ENCODE results near the gene SLC66A3. TPM values are rescaled to one million over a fixed set of nuclear protein-coding genes. Genes with fewer than 3 reads are reported as not detected.

The SLC66A3 gene
- total and polyA plus RNA-seq, 12 donors: 4.5 to 15.4 (median 7.3) TPM

DNA sequence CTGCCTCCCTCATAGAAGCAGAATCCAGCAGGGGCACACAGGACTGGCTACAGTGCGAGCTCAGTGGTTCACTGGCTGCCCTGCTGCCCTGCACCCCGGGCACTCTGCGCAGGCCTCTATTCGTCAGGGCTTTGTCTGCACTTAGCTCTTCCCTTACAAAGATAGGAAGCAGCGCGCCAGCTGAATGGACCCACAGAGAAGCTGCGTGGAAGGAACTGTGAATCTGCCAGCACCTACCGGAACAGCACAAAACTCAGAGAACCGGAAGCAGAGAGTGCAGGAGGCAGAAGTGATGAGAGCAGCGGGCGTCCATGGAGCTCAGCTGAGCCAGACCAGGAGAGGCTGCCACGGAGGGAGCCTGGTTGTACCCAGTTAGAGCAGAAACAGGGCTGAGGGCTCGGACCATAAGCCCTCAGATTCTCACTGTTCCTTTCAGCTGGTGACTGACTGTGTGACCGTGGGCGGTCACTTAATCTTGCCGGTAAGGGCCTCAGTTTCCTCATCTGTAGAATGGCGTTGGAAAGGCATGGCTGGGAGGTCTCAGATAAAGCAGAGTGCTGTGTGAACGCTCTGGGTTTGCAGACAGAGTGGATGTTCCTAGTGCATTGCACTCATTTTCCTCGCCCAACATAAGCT, 23.1 kb upstream of the SLC66A3 start:
- Histone ChIP-seq H3K27me3 (peaks cover 0 to 7% (median 0%) of the 10 kb centered on the region in 7 donors), H3K4me3 (peak overlapping the region in 7 of 10 donors; percentile 42 to 67 (median 56)), H3K27ac (peak overlapping the region in 1 of 10 donors; percentile 20), H3K9me3 (no peaks in the 10 kb centered on the region), H3K36me3 (no peaks in the 10 kb centered on the region), H3K4me1 (peaks cover 9 to 43% (median 23%) of the 10 kb centered on the region in 9 donors)
- TF ChIP-seq, protein P1, sequence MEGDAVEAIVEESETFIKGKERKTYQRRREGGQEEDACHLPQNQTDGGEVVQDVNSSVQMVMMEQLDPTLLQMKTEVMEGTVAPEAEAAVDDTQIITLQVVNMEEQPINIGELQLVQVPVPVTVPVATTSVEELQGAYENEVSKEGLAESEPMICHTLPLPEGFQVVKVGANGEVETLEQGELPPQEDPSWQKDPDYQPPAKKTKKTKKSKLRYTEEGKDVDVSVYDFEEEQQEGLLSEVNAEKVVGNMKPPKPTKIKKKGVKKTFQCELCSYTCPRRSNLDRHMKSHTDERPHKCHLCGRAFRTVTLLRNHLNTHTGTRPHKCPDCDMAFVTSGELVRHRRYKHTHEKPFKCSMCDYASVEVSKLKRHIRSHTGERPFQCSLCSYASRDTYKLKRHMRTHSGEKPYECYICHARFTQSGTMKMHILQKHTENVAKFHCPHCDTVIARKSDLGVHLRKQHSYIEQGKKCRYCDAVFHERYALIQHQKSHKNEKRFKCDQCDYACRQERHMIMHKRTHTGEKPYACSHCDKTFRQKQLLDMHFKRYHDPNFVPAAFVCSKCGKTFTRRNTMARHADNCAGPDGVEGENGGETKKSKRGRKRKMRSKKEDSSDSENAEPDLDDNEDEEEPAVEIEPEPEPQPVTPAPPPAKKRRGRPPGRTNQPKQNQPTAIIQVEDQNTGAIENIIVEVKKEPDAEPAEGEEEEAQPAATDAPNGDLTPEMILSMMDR (IDR thresholded peaks at IDR 0.05): no peak
- ATAC-seq: peak in 1 of 8 donors; percentile 5
- no peak for DNase-seq
- intact Hi-C loops (cut with DNase I): loop anchor here (2.0 to 10.0 kb wide), 13 partner anchors 23 to 453 kb away; partner anchors contain the start of gene SLC66A3 (in 1 of the 10)
- 74 to 75% methylated on average over 19 of the region's 19 CpGs for WGBS, 2 donors

DNA sequence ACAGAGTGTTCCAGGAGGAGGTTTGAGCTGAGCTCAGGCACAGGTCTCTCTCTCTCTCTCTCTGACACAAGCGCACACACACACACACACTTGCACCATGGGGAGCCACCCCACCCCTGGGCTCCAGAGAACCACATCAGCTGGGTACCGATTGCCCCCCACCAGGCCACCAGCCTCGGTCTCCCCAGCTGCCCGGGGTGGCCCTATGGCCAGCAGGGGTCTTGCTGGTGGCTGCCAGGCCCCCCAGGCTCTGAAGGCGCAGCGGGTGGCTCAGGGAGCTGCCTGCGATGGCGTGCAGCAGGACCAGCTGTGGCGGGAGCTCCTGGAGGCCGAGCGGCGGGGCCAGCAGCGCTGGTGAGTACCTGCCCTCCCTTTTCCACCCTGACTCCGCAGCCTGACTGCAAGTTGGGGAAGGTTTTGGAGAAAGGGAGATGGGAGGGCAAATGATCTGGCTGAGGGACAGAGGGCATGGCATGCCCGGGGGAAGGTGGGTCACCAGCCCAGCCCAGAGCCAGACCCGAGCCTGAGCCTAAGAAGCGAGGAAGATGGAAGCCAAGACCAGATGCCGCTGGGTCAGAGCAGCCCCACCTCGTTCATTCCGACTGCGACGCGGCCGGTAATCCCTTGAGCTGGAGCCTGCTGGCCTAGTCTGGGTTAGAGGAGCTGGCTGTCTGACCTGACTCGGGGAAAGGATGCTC, 21.9 kb upstream of the SLC66A3 start:
- Histone ChIP-seq H3K27me3 (peaks cover 0 to 7% (median 0%) of the 10 kb centered on the region in 7 donors), H3K36me3 (no peaks in the 10 kb centered on the region), H3K9me3 (no peaks in the 10 kb centered on the region), H3K4me3 (peak overlapping the region; percentile 17 to 67 (median 53)), H3K27ac (peak overlapping the region in 3 of 10 donors; percentile 0 to 20 (median 20)), H3K4me1 (peaks cover 9 to 41% (median 23%) of the 10 kb centered on the region in 9 donors)
- ATAC-seq (peak; percentile 6 to 39 (median 20)), DNase-seq (no peak)
- intact Hi-C loops (cut with DNase I): loop anchor here (2.0 to 10.0 kb wide), 13 partner anchors 21 to 451 kb away; partner anchors contain the start of gene SLC66A3 (in 1 of the 10)
- 18 to 23% methylated on average over 25 of the region's 25 CpGs for WGBS, 2 donors
- TF ChIP-seq, protein P1 (IDR thresholded peaks at IDR 0.05): no peak

DNA sequence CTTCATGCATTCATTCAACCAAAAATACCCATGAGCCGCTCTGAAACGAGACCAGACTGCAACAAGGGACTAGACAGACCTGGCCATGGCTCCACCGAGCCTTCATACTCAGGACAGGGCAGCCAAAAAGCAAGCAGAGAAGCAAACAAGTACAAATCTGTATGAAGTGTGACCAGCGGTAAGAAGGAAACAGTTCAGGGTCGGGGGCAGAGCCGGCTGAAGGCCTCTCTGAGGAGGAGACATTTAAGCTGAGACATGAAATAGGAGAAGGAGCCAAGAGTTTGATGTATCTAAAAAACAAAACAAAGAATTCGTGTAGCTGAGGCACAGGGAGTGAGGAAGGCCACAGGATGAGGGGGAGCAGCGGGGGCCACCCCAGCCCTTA, 21.3 kb upstream of the SLC66A3 start:
- Histone ChIP-seq H3K27ac (no peak overlapping the region), H3K4me1 (peaks cover 9 to 35% (median 23%) of the 10 kb centered on the region in 9 donors), H3K9me3 (no peaks in the 10 kb centered on the region), H3K36me3 (no peaks in the 10 kb centered on the region), H3K27me3 (peaks cover 0 to 7% (median 0%) of the 10 kb centered on the region in 7 donors), H3K4me3 (peak overlapping the region in 6 of 10 donors; percentile 51 to 67 (median 54))
- 68 to 69% methylated on average over 8 of the region's 8 CpGs for WGBS, 2 donors
- DNase-seq (no peak), ATAC-seq (no peak)
- TF ChIP-seq, protein P1 (IDR thresholded peaks at IDR 0.05): no peak
- intact Hi-C loops (cut with DNase I): loop anchor here (2.0 to 10.0 kb wide), 13 partner anchors 21 to 451 kb away; partner anchors contain the start of gene SLC66A3 (in 1 of the 10)

DNA sequence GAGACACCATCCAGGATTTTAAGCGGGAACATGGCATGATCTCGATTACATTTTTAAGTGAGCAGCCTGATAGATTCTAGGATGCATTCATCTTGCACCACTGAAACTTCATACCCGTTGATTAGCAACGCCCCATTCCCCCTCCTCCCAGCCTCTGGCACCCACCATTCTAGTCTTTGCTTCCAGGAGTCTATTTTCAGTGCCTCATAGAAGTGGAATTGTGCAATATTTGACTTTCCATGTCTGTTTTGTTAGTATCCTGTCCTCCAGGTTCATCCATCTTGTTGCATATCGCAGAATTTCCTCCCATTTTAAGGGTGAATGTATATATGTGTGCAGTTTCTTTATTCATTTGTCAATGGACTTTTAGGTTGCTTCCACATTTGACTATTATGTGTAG, 20.9 kb upstream of the SLC66A3 start:
- Histone ChIP-seq H3K4me1 (peaks cover 9 to 31% (median 22%) of the 10 kb centered on the region in 9 donors), H3K27me3 (peaks cover 0 to 7% (median 0%) of the 10 kb centered on the region in 7 donors), H3K4me3 (no peak overlapping the region), H3K36me3 (no peaks in the 10 kb centered on the region), H3K9me3 (no peaks in the 10 kb centered on the region), H3K27ac (no peak overlapping the region)
- no peak for DNase-seq
- intact Hi-C loops (cut with DNase I): loop anchor here (5.0 to 10.0 kb wide), 10 partner anchors 68 to 450 kb away; no protein-coding TSS in a partner anchor
- TF ChIP-seq, protein P1 (IDR thresholded peaks at IDR 0.05): no peak
- 88 to 89% methylated on average over 5 of the region's 5 CpGs for WGBS, 2 donors
- no peak for ATAC-seq
